Measurements from ENCODE around the gene ITPKC. TPM values are rescaled to one million over a fixed set of nuclear protein-coding genes. Genes with fewer than 3 reads are reported as not detected.

Gene ITPKC
- total and polyA plus RNA-seq, 9 of the 15 experiments (the other 6 are each of a cell fraction or from before 2014, with no cell fraction given): 0.08 to 9.3 (median 5.8) TPM

DNA sequence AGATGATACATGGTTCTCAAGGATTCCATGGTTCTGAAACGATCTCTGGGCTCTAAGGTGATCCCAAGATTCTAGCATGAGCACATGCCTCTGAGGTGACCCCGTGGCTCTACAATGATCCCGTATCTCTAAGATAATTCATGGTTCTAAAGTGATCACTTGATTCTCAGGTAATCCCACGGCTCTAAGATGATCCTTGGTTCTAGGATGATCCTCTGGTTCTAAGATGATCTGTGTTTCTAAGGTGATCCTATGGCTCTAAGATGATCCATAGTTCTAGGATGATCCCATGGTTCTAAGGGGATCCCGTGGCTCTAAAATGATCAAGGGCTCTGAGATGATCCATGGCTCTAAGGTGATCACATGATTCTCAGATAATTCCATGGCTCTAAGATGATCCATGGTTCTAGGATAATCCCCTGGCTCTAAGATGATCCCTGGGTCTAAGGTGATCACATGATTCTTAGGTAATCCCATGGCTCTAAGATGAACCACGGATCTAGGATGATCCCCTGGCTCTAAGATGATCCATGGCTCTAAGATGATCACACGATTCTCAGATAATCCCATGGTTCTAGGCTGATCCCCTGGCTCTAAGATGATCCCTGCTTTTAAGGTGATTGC lies 47.8 kb upstream of the ITPKC start (continued):
- TF ChIP-seq SAFB2 (IDR thresholded peaks at IDR 0.05; ENCODE audit: borderline replicate concordance, low read depth, low read length, severe bottlenecking): no peak
- TF ChIP-seq NR1H2 (CRISPR knock-in tag; IDR thresholded peaks at IDR 0.05): no peak
- no peak for TF ChIP-seq ZNF232 (CRISPR knock-in tag; IDR thresholded peaks at IDR 0.05)
- TF ChIP-seq PTBP1 (IDR thresholded peaks at IDR 0.05; ENCODE audit: low read depth, low read length): no peak
- TF ChIP-seq CEBPB (tag; IDR thresholded peaks at IDR 0.05): no peak
- TF ChIP-seq, protein P1, sequence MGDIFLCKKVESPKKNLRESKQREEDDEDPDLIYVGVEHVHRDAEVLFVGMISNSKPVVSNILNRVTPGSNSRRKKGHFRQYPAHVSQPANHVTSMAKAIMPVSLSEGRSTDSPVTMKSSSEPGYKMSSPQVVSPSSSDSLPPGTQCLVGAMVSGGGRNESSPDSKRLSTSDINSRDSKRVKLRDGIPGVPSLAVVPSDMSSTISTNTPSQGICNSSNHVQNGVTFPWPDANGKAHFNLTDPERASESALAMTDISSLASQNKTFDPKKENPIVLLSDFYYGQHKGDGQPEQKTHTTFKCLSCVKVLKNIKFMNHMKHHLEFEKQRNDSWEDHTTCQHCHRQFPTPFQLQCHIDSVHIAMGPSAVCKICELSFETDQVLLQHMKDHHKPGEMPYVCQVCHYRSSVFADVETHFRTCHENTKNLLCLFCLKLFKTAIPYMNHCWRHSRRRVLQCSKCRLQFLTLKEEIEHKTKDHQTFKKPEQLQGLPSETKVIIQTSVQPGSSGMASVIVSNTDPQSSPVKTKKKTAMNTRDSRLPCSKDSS (IDR thresholded peaks at IDR 0.05; ENCODE audit: low read depth, partially characterized antibody): peak; percentile 10
- TF ChIP-seq, protein P2, sequence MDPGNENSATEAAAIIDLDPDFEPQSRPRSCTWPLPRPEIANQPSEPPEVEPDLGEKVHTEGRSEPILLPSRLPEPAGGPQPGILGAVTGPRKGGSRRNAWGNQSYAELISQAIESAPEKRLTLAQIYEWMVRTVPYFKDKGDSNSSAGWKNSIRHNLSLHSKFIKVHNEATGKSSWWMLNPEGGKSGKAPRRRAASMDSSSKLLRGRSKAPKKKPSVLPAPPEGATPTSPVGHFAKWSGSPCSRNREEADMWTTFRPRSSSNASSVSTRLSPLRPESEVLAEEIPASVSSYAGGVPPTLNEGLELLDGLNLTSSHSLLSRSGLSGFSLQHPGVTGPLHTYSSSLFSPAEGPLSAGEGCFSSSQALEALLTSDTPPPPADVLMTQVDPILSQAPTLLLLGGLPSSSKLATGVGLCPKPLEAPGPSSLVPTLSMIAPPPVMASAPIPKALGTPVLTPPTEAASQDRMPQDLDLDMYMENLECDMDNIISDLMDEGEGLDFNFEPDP (CRISPR knock-in tag; IDR thresholded peaks at IDR 0.05): no peak
- no peak for TF ChIP-seq ESRRA (IDR thresholded peaks at IDR 0.05; ENCODE audit: borderline replicate concordance, low read depth)
- TF ChIP-seq SP1 (CRISPR knock-in tag; IDR thresholded peaks at IDR 0.05): no peak
- no peak for TF ChIP-seq HOXB6 (CRISPR knock-in tag; IDR thresholded peaks at IDR 0.05; ENCODE audit: borderline replicate concordance)
